Upper lobe of left lung (tissue), 6 donors: ENCODE measurements around the gene CHRM4. TPM values are rescaled to one million over a fixed set of nuclear protein-coding genes. Genes with fewer than 3 reads are reported as not detected.

Experiments
- ATAC-seq, 2 donors: fragments of 200-7000 bp; cut with Tn5 transposase; one replicate each; pipeline ENCODE4 v1.9.1; 2022; ENCODE audit warnings: mild to moderate bottlenecking in 2 of 2, moderate library complexity in 2 of 2; ENCODE audit not compliant: low FRiP score in 2 of 2
- DNase-seq, 2 donors: peaks; one replicate each; pipeline ENCODE4 v3.0.0-alpha.2; 2019 to 2020
- H3K27ac ChIP-seq, 4 donors: fragments of 200-600 bp; sonication (generic); one replicate each; pipeline ENCODE4 v1.5.1; 2016 to 2019
- H3K27me3 ChIP-seq, 4 donors: fragments of 200-600 bp; sonication (generic); one replicate each; pipeline ENCODE4 v1.5.1; 2017 to 2019
- H3K36me3 ChIP-seq, 4 donors: fragments of 200-600 bp; sonication (generic); one replicate each; pipeline ENCODE4 v1.5.1; 2016 to 2019
- H3K4me1 ChIP-seq, 4 donors: fragments of 200-600 bp; sonication (generic); one replicate each; pipeline ENCODE4 v1.5.1; 2018 to 2019
- H3K4me3 ChIP-seq, 4 donors: fragments of 200-600 bp; sonication (generic); one replicate each; pipeline ENCODE4 v1.5.1; 2017 to 2019; ENCODE audit warnings: mild to moderate bottlenecking in 2 of 4, moderate library complexity in 1 of 4
- H3K9me3 ChIP-seq, 4 donors: fragments of 200-600 bp; sonication (generic); one replicate each; pipeline ENCODE4 v1.5.1; 2018 to 2019
- EP300 ChIP-seq, 4 donors: sonication (generic); formaldehyde crosslinking; IDR thresholded peaks; one replicate each; pipeline ENCODE4 v1.5.1; 2017; ENCODE audit warnings: antibody characterized with exemption in 4 of 4, control low read depth in 2 of 4
- POLR2A ChIP-seq, 4 donors: fragments of 450-650 bp; IDR thresholded peaks; one replicate each; pipeline ENCODE4 v1.5.1; 2016 to 2017; ENCODE audit warnings: antibody characterized with exemption in 4 of 4, mild to moderate bottlenecking in 2 of 4
- POLR2AphosphoS5 ChIP-seq, 2 donors: sonication (generic); formaldehyde crosslinking; IDR thresholded peaks; one replicate each; pipeline ENCODE4 v1.5.1; 2017; ENCODE audit warnings: antibody characterized with exemption in 2 of 2
- WGBS, 2 donors: methylation state at CpG; one replicate each; pipeline ENCODE4 v1.1.5; 2017 to 2018; 5-methylcytosine and 5-hydroxymethylcytosine counted together
- small RNA-seq, 4 donors: library from RNA; depleted of rRNA; stranded (forward); fragments of <200 nt; gene quantifications; one replicate each; pipeline ENCODE3, GENCODE V24; 2016
- total RNA-seq, 6 donors: library from RNA; depleted of rRNA in 4 of 6; stranded (reverse); fragments of >200 nt in 4 of 6; gene quantifications; one replicate each; pipeline versions ENCODE4 v1.1.0 to v1.2.1, GENCODE V29; 2016 to 2021
- TF ChIP-seq, protein P1 (sequence below), 6 experiments: fragments of 450-650 bp in 4 of 6; fragments of 200-600 bp in 2 of 6; sonication (generic) in 2 of 6; IDR thresholded peaks; one replicate each; pipeline ENCODE4 v1.5.1; 2016 to 2019; ENCODE audit warnings: antibody characterized with exemption in 6 of 6
- donor health status: DM: no; HTN: no; CAD: no; lungs with moderate emphysema.
- donor health status: DM: no; HTN: yes; CAD: no; lungs with severe emphysema.

The CHRM4 gene
- total RNA-seq, 6 donors from 2014 or later, result 0.34 to 1.4 (median 0.53) TPM; not detected in 2

DNA sequence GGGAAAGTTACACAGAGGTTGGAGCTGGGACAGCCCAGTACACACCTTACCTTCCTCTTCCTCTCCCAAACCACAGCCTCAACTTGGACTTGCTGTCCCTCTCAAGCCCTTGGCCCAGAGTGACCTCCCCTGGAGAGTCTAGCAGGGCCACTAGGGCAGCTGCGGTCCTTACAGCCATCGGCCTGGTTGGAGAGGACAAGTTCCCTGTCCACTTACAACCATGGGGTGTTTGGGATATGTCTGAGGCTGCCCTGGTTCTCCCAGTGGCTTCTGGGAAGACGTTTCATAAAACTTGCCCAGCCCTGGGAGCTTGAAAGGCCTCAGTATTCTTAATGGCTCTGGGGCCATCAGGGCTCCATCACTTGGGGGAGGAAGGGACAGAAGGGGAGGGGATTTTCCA, 57.4 kb downstream of the CHRM4 start:
- peaks cover 28 to 60% (median 43%) of the 10 kb centered on the region in 4 donors for H3K4me1 ChIP-seq

More for the DNA sequence above, 57.4 kb downstream of the CHRM4 start:
- H3K9me3 ChIP-seq, result no peaks in the 10 kb centered on the region
- no peaks in the 10 kb centered on the region for H3K36me3 ChIP-seq
- H3K27ac ChIP-seq, result no peak overlapping the region
- 93% methylated on average over 3 of the region's 3 CpGs for WGBS, 2 donors
- ATAC-seq (no peak), DNase-seq (no peak)
- peaks cover 2 to 18% (median 8%) of the 10 kb centered on the region in 4 donors for H3K27me3 ChIP-seq
- TF ChIP-seq, protein P1, sequence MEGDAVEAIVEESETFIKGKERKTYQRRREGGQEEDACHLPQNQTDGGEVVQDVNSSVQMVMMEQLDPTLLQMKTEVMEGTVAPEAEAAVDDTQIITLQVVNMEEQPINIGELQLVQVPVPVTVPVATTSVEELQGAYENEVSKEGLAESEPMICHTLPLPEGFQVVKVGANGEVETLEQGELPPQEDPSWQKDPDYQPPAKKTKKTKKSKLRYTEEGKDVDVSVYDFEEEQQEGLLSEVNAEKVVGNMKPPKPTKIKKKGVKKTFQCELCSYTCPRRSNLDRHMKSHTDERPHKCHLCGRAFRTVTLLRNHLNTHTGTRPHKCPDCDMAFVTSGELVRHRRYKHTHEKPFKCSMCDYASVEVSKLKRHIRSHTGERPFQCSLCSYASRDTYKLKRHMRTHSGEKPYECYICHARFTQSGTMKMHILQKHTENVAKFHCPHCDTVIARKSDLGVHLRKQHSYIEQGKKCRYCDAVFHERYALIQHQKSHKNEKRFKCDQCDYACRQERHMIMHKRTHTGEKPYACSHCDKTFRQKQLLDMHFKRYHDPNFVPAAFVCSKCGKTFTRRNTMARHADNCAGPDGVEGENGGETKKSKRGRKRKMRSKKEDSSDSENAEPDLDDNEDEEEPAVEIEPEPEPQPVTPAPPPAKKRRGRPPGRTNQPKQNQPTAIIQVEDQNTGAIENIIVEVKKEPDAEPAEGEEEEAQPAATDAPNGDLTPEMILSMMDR (IDR thresholded peaks at IDR 0.05), result no peak
- TF ChIP-seq POLR2A (IDR thresholded peaks at IDR 0.05) (no peak), EP300 (IDR thresholded peaks at IDR 0.05) (no peak), POLR2AphosphoS5 (IDR thresholded peaks at IDR 0.05) (no peak)
- no peak overlapping the region for H3K4me3 ChIP-seq

Small RNA genes within 50 kb of the gene (small RNA-seq; reads per million reads assigned to genes)
- gene MIR4688, result 0 reads per million in 4 donors

Other genes starting within 250 kb of the CHRM4 start
- 10 to 100 TPM; 19.9 to 66.8 (median 38.7) TPM for gene CREB3L1, start 114.1 kb downstream of the CHRM4 start, total RNA-seq
- gene DGKZ, start 44.3 kb downstream of the CHRM4 start, total RNA-seq, result 100 to 1,000 TPM in 2 of 6 donors, 10 to 100 TPM in 4; 55.1 to 145 (median 65.5) TPM
- 10 to 100 TPM in 5 of 6 donors, not detected in 1; 14.3 to 44.8 (median 34.1) TPM for gene MDK, start 10.1 kb downstream of the CHRM4 start, total RNA-seq
- gene AMBRA1, start 202.2 kb upstream of the CHRM4 start, total RNA-seq, result 10 to 100 TPM; 22.9 to 55.7 (median 33.2) TPM
- gene HARBI1, start 225.5 kb upstream of the CHRM4 start, total RNA-seq, result 1 to 10 TPM; 1.8 to 5.5 (median 3.3) TPM
- gene ATG13, start 225.8 kb upstream of the CHRM4 start, total RNA-seq, result 100 to 1,000 TPM in 1 of 6 donors, 10 to 100 TPM in 5; 54.9 to 122 (median 64.9) TPM